Skin of body (tissue), 2 donors: ENCODE data around the gene HPCAL4. TPM values are rescaled to one million over a fixed set of nuclear protein-coding genes. Genes with fewer than 3 reads are reported as not detected.
A peak's percentile ranks its signal among the peaks of the same experiment; 100 is the strongest.

ENCODE experiments used
- DNase-seq: peaks from one replicate; lab custom pipeline; 2025; lab: John Stamatoyannopoulos, UW
- total RNA-seq: library from RNA; depleted of rRNA; stranded (reverse); fragments of >200 nt; gene quantifications from one replicate; pipeline ENCODE4 v1.2.3, GENCODE V29; 2014

Gene HPCAL4
- 0.20 TPM for total RNA-seq

DNA sequence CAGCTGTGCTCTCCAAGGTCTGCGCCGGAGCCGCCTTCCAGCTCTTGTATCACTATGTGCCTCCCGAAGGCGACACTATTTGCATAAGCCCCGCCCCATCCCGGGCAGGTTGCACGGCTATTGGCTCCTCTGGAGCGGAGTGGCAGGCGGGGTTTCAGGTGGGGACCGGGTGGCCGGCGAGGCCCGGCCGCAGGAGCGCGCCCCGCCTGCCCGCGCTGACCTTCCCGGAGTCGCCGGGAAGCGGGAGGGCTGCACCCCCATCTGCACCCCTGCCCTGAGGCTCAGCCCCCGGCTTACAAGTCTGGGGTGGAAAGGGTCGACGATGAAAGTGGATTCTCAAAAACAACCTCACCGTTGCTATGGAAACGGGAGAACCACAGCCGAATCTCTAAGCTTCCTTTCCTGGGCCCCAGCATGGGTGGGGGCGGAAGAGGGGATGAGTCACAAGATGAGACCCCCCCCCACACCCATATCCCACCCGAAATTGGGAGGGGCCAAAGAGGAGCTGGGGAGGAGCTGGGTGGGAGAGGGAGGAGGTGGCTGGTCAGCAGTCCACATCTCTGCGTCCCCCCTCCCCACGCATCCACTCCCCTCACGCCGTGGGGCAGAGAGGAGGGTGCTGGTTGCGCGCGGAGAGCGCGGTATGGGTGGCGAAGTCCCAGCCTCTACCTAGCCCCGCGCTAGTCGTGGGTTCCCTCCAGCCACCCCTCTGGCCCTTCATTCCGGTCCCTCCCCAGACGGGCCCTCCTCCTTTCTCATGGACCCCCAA, at the start of gene HPCAL4:
HPCAL4 (minus strand) TSS at position 51 of the 769 bp plus-strand sequence. CDS start 6,830 bp downstream, outside the sequence.
- peak; percentile 27 for DNase-seq

DNA sequence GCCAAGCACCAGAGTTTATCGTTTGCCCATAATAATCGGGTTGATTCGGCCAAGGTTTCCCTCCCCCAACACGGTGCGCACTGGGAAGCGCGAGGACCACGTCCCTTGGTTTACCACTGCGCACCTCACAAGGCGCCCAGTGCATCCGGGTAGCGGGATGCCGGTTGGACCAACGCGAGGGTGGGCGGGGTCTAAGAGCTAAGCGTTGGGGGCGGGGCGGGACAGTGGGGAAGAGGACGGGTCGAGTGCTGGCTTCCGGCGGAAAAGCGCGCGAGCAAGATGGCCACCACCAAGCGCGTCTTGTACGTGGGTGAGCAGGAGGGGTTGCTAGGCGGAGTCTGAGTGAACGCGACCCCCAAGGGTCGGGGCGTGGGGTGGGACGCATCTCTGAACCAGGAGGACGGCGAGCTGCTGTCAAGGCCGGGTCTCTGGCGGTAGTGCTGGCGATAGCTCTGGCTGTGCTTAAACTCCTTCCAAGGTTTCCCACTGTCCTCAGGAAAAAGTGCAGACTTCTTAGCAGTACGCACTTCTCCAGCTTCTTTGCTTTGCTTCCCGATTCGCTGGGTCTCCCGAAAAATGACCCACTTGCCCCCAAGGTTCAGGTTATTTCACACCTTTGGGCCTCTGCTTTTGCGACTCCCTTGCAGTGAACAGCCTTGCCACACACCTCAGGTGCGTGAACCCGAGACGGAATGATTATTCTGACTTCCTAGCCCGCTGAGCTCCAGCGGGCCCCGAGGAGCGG, 47.6 kb upstream of the HPCAL4 start, which contains the start of gene PPIE:
PPIE (plus strand) TSS at position 261 of the 745 bp plus-strand sequence; CDS start at position 280, 19 bp downstream.
- peak; percentile 91 for DNase-seq

DNA sequence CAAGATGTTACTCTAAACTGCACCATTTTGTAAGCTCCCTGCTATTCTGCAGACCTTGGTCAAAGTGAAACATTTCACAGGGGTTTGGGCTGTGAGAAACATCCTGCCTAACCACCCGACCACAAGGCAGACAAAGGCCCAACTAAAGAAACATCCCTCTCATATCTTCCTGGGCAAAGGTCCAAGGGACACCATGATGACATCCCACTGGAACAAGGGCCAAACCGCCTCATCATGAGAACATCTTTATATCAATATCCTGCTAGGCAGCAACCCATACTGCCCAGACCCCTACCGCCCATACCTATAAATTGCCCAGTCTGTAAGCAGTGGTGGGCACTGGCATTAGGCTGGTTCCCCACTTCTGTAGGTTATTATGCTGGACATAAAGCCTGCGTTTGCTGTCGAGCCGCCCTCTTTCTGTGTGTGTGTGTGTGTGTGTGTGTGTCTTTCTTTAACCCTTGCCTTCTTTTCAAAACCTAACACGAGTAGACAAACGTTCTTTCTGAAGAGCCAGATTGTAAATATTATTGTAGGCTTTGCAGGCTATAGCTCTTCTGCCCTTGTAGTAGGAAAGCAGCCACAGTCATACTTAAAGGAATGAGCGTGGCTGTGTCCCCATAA, 46.4 kb upstream of the HPCAL4 start:
- no peak for DNase-seq

GRCh38 chr1:39735731-39736130, 44.5 kb upstream of the HPCAL4 start:
- DNase-seq = no peak

- no peak for DNase-seq
Measured at GRCh38 chr1:39733161-39733560, 41.9 kb upstream of the HPCAL4 start.

DNA sequence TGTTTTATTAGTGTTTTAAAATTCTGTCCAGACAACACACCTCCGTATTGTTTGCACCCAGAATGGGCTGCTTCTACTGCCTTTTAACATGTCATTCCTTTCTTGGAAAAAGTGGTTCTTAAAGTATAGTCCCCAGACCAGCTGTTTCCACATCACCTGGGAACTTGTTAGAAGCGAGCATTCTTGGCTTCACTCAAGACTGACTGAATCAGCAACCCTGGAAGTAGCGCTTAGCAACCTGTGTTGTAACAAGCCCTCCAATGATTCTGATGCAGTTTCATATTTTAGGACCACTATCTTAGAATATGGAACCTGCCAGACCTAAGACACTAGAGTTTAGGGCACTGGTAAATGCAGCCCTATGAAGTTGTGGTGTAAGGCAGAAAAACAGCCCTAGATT, 41.5 kb upstream of the HPCAL4 start:
- DNase-seq = no peak

GRCh38 chr1:39729842-39730241, 38.6 kb upstream of the HPCAL4 start:
- DNase-seq = no peak

- DNase-seq = no peak
Measured at GRCh38 chr1:39729030-39729429, 37.8 kb upstream of the HPCAL4 start.

DNA sequence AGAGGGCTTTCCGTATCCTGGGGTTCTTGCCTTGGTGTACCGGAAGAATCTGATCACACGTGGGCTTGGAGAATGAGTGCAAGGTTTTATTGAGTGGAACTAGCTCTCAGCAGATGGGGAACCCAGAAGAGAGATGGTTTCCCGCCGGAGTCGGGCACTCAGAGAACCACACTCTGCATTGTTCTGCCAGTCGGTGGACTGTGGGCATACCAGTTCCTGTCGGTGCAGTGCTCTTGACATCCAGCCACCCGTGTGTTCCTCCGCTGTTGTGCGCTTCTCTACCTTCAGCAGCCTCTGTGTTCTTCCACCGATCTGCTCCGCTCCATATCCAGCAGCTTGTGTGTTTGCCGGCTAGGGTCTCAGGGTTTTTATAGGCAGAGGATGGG, 36.7 kb upstream of the HPCAL4 start:
- no peak for DNase-seq

- DNase-seq = no peak
Measured at GRCh38 chr1:39727221-39727931, 36.1 kb upstream of the HPCAL4 start.

GRCh38 chr1:39726600-39726999, 35.4 kb upstream of the HPCAL4 start:
- no peak for DNase-seq

GRCh38 chr1:39722495-39722894, 31.3 kb upstream of the HPCAL4 start:
- no peak for DNase-seq

GRCh38 chr1:39721664-39722063, 30.4 kb upstream of the HPCAL4 start:
- no peak for DNase-seq

- no peak for DNase-seq
Measured at GRCh38 chr1:39720094-39720999, 29.1 kb upstream of the HPCAL4 start.

DNA sequence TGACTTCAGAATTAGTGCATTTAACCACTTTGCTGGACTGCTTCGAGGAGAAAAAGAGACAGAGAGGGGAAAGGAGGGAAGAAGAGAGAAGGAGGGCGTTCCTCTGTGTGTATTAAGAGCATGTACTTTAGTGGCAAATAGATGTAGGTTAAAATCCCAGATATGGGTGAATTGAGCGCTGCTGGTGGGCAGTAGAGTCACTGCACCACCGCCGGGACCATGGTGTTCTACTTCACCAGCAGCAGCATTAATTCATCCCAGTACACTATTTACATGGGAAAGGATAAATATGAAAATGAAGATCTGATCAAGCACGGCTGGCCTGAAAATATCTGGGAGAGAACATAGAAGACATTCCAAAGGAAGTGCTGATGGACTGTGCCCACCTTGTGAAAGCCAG, 26.6 kb upstream of the HPCAL4 start:
- no peak for DNase-seq

GRCh38 chr1:39713557-39713956, 22.3 kb upstream of the HPCAL4 start:
- DNase-seq = no peak

GRCh38 chr1:39711966-39712340, 20.7 kb upstream of the HPCAL4 start:
- DNase-seq = no peak

DNA sequence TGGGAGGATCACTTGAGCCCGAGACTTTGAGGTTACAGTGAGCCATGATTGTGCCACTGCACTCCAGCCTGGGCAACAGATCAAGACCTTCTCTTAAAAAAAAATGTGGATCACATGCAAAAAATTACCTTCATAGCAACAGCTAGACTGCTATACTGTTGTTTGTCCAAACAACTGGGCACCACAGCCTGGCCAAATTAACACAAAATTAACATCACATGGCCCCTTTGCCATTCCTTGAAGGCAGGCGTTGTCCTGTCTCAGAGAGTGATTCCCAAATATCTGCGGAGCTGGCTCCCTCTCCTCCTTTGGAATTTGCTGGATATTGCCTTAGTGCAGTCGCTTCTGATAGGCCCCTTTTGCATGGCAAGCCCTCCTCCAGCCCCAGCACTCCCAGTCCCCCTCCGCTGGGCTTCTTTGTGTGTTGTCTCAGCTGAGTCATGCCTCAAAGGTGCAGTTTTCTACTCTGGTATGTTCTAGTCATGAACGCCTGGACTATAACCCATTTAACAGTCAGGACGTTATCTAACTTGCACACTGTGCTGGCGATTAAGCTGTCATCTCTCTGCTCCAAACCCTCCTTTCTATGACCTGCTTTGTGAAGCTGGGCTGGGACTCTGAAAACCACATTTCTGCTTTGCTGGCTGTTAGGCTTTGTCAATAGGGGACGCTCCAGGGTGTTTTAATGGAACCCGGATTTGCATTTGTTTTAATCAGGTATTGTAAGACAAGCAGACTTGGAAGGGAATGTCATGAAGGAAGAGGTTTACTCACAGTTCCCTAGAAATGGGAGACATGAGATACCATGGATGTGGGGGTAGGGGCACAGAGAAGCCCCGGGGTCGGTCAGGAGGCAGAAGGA, 20.1 kb upstream of the HPCAL4 start:
- DNase-seq = no peak

DNA sequence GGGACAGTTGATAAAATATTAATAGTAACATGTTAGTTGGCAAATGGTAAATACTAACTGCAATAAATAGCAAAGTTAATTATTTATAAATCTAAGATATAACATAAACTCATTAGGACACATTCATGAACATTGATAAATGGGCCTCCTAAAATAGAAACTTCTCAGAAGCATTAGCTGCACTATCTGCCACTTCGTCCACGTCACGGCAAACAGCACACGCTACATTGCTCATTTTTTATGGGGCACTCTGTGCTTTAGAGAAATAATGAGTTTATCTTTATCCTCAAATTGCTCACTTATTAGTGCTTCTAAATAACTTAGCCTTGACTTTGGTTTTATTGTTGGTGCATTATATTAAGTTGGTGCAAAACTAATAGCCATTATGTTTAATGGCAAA, 16.3 kb upstream of the HPCAL4 start:
- DNase-seq = no peak

DNA sequence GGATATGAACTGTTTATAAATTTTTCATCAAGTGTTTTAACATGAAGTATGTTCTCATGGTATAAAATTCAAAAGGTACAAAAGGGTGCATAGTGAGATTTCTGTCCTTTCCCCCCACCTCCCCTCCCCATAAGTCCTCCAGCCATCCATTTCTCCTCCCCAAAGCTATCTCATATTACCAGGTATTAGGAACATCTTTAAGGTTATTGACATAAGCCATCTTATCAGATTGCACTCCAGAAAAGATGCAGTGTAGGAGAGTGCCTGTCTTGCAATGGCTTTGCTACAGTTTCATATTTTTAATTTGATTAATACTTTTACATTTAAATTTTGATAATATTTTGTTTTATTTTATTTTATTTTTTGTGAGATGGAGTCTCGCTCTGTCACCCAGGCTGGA, 13.5 kb upstream of the HPCAL4 start:
- DNase-seq = no peak
